IMR-90 (cell line): Measurements from ENCODE around the gene UMODL1. TPM values are rescaled to one million over a fixed set of nuclear protein-coding genes. Genes with fewer than 3 reads are reported as not detected.

Experiments
- ATAC-seq: fragments of 200-7000 bp; cut with Tn5 transposase; 2 replicates; pipeline ENCODE4 v1.9.1; 2020; ENCODE audit warnings: low read depth, mild to moderate bottlenecking, moderate library complexity
- BruUV-seq: library from RNA; stranded (reverse); fragments of 400-500 nt; replicated peaks from 2 replicates; lab custom pipeline; 2021; lab: Mats Ljungman, UMichigan
- CTCF ChIA-PET: fragments of 300-600 bp; formaldehyde crosslinking; extraction: SDS; loops from one replicate; lab custom pipeline; 2021; ENCODE audit warnings: antibody characterized with exemption; lab: Yijun Ruan, JAX
- POLR2A ChIA-PET: fragments of 300-600 bp; sonication (Branson Sonifier 250); formaldehyde crosslinking; loops from one replicate; lab custom pipeline; 2022; ENCODE audit warnings: antibody characterized with exemption; ENCODE audit not compliant: unreplicated experiment; lab: Charles Lee
- DNase-seq: peaks from one replicate; pipeline ENCODE4 v3.0.0; 2013
- H2AFZ ChIP-seq: replicated peaks from 2 replicates; pipeline ENCODE3; 2013; ENCODE audit warnings: low read length, mild to moderate bottlenecking; ENCODE audit not compliant: poor library complexity
- H2AK5ac ChIP-seq: 2 replicates; pipeline ENCODE4 v1.6.1; 2013; ENCODE audit warnings: low read depth, low read length, inconsistent platforms
- H2AK9ac ChIP-seq: replicated peaks from 2 replicates; pipeline ENCODE3; 2013; ENCODE audit warnings: mild to moderate bottlenecking, low read depth, low read length, moderate library complexity; ENCODE audit not compliant: poor library complexity
- H2BK120ac ChIP-seq: 2 replicates; pipeline ENCODE4 v1.6.1; 2013; ENCODE audit warnings: low read depth, low read length, inconsistent platforms
- H2BK15ac ChIP-seq: 3 replicates; pipeline ENCODE4 v1.6.1; 2013; ENCODE audit warnings: low read depth, low read length, inconsistent platforms
- H2BK20ac ChIP-seq: 2 replicates; pipeline ENCODE4 v1.6.1; 2013; ENCODE audit warnings: low read depth, mild to moderate bottlenecking, inconsistent platforms, low read length, moderate library complexity
- H2BK5ac ChIP-seq: 2 replicates; pipeline ENCODE4 v1.6.1; 2013; ENCODE audit warnings: mild to moderate bottlenecking, low read depth, low read length, inconsistent platforms; ENCODE audit not compliant: poor library complexity, severe bottlenecking
- H3K14ac ChIP-seq: replicated peaks from 2 replicates; pipeline ENCODE4 v1.6.1; 2013; ENCODE audit warnings: low read depth, low read length, inconsistent platforms
- H3K18ac ChIP-seq: 2 replicates; pipeline ENCODE4 v1.6.1; 2013; ENCODE audit warnings: low read depth, low read length, control low read depth
- H3K23ac ChIP-seq: 2 replicates; pipeline ENCODE4 v1.6.1; 2013; ENCODE audit warnings: low read depth, low read length, inconsistent platforms
- H3K27ac ChIP-seq: 2 replicates; pipeline ENCODE4 v1.5.1; 2013; ENCODE audit warnings: mild to moderate bottlenecking, control low read depth, low read length; ENCODE audit not compliant: insufficient read depth
- H3K27me3 ChIP-seq: 2 replicates; pipeline ENCODE4 v1.6.1; 2013; ENCODE audit warnings: low read length; ENCODE audit not compliant: control insufficient read depth, insufficient read depth
- H3K36me3 ChIP-seq: 2 replicates; pipeline ENCODE4 v1.6.1; 2013; ENCODE audit warnings: low read length, mixed read lengths; ENCODE audit not compliant: control insufficient read depth, insufficient read depth
- H3K4ac ChIP-seq: 2 replicates; pipeline ENCODE4 v1.6.1; 2013; ENCODE audit warnings: low read depth, low read length, inconsistent platforms
- H3K4me1 ChIP-seq: 2 replicates; pipeline ENCODE4 v1.6.1; 2013; ENCODE audit warnings: low read length, mixed read lengths; ENCODE audit not compliant: control insufficient read depth, insufficient read depth
- H3K4me2 ChIP-seq: 2 replicates; pipeline ENCODE4 v1.6.1; 2013; ENCODE audit warnings: low read depth, mild to moderate bottlenecking, control low read depth, low read length, moderate library complexity
- H3K4me3 ChIP-seq: 2 replicates; pipeline ENCODE4 v1.5.1; 2013; ENCODE audit warnings: low read depth, mild to moderate bottlenecking, control low read depth, low read length, moderate library complexity; ENCODE audit not compliant: insufficient read depth
- H3K56ac ChIP-seq: 2 replicates; pipeline ENCODE4 v1.6.1; 2013; ENCODE audit warnings: low read length, inconsistent platforms; ENCODE audit not compliant: insufficient read depth; ENCODE audit errors: extremely low read depth
- H3K79me1 ChIP-seq, 2 experiments: 2 replicates each; pipeline ENCODE4 v1.6.1; 2013; ENCODE audit warnings: low read length in 2 of 2, inconsistent platforms in 1 of 2, low read depth in 1 of 2
- H3K9ac ChIP-seq: 2 replicates; pipeline ENCODE4 v1.6.1; 2013; ENCODE audit warnings: low read depth, low read length, control low read depth
- H3K9me1 ChIP-seq: 2 replicates; pipeline ENCODE4 v1.6.1; 2013; ENCODE audit warnings: low read length, inconsistent platforms; ENCODE audit not compliant: insufficient read depth
- H3K9me3 ChIP-seq: 2 replicates; pipeline ENCODE4 v1.6.1; 2013; ENCODE audit warnings: low read length; ENCODE audit not compliant: control insufficient read depth, insufficient read depth
- H4K20me1 ChIP-seq: 2 replicates; pipeline ENCODE4 v1.6.1; 2013; ENCODE audit warnings: low read length, inconsistent platforms; ENCODE audit not compliant: insufficient read depth
- H4K5ac ChIP-seq: 2 replicates; pipeline ENCODE4 v1.6.1; 2013; ENCODE audit warnings: mild to moderate bottlenecking, low read depth, low read length, control low read depth
- H4K8ac ChIP-seq, 2 experiments: 2 replicates each; pipeline ENCODE4 v1.6.1; 2013; ENCODE audit warnings: low read depth in 2 of 2, low read length in 2 of 2, control low read depth in 1 of 2, inconsistent platforms in 1 of 2
- H4K91ac ChIP-seq: 2 replicates; pipeline ENCODE4 v1.6.1; 2013; ENCODE audit warnings: low read depth, low read length, inconsistent platforms; ENCODE audit not compliant: insufficient read depth
- CEBPB ChIP-seq: IDR thresholded peaks from 2 replicates; pipeline ENCODE4 v1.6.1; 2012; ENCODE audit warnings: low read depth, low read length, improper control_type of control experiment
- CHD1 ChIP-seq: IDR thresholded peaks from 2 replicates; pipeline ENCODE4 v1.6.1; 2012; ENCODE audit warnings: low read depth, low read length, improper control_type of control experiment
- CTCF ChIP-seq: conservative IDR thresholded peaks from 2 replicates; pipeline ENCODE4 v1.5.1; 2012; ENCODE audit warnings: mild to moderate bottlenecking, low read depth, low read length, improper control_type of control experiment
- NFE2L2 ChIP-seq: fragments of 150-350 bp; IDR thresholded peaks from 2 replicates; pipeline ENCODE4 v1.6.1; 2016; ENCODE audit warnings: low read depth, mild to moderate bottlenecking, low read length
- RAD21 ChIP-seq: IDR thresholded peaks from 2 replicates; pipeline ENCODE4 v1.6.1; 2012; ENCODE audit warnings: low read length, improper control_type of control experiment
- RCOR1 ChIP-seq: IDR thresholded peaks from 2 replicates; pipeline ENCODE4 v1.6.1; 2012; ENCODE audit warnings: mild to moderate bottlenecking, low read length, improper control_type of control experiment; ENCODE audit not compliant: insufficient replicate concordance
- RFX5 ChIP-seq: IDR thresholded peaks from 2 replicates; pipeline ENCODE4 v1.8.0; 2012; ENCODE audit warnings: low read depth, mild to moderate bottlenecking, low read length, moderate library complexity
- USF2 ChIP-seq: fragments of 150-350 bp; IDR thresholded peaks from 2 replicates; pipeline ENCODE4 v1.6.1; 2017; ENCODE audit warnings: mild to moderate bottlenecking, antibody characterized with exemption, low read length, low read depth
- WGBS, 2 experiments: methylation state at CpG; one replicate each; pipeline versions ENCODE4 v1.1.5 to v1.1.7; 2013; ENCODE audit warnings: missing lambda C conversion rate in 2 of 2; ENCODE audit not compliant: insufficient read length in 1 of 2; ENCODE audit errors: extremely low coverage in 2 of 2; 5-methylcytosine and 5-hydroxymethylcytosine counted together
- dilution Hi-C: fragments of 300-500 bp; cut with HindIII; formaldehyde crosslinking; loops from one replicate; pipeline ENCODE4 v1.14.3; 2018; ENCODE audit warnings: low sequenced_read_pairs; ENCODE audit not compliant: unreplicated experiment
- in situ Hi-C: fragments of 300-500 bp; cut with MboI; formaldehyde crosslinking; loops from 3 replicates; pipeline ENCODE4 v1.14.3; 2019; ENCODE audit warnings: low sequenced_read_pairs, inconsistent platforms, mixed read lengths
- intact Hi-C: fragments of 100-400 bp; cut with micrococcal nuclease; formaldehyde crosslinking; loops from 2 replicates; pipeline ENCODE4 v1.10.0; 2022
- polyA plus RNA-seq, 3 experiments: library from polyadenylated mRNA; depleted of rRNA; stranded (reverse); fragments of >200 nt; gene quantifications; 2 replicates each; pipeline ENCODE4 v1.2.3, GENCODE V29; 2012; ENCODE audit warnings: low replicate concordance in 1 of 3
- total RNA-seq: library from RNA; depleted of rRNA; stranded (reverse); fragments of >200 nt; gene quantifications from 2 replicates; pipeline ENCODE4 v1.2.3, GENCODE V29; 2012
- TF ChIP-seq, protein P1 (sequence below): fragments of 150-350 bp; IDR thresholded peaks from 2 replicates; pipeline ENCODE4 v1.6.1; 2016; ENCODE audit warnings: low read depth, mild to moderate bottlenecking, low read length, moderate library complexity, borderline replicate concordance

UMODL1 gene
- total and polyA plus RNA-seq, 2 of the 4 experiments (the other 2 are of a cell fraction): 0.02 TPM; not detected in 1

DNA sequence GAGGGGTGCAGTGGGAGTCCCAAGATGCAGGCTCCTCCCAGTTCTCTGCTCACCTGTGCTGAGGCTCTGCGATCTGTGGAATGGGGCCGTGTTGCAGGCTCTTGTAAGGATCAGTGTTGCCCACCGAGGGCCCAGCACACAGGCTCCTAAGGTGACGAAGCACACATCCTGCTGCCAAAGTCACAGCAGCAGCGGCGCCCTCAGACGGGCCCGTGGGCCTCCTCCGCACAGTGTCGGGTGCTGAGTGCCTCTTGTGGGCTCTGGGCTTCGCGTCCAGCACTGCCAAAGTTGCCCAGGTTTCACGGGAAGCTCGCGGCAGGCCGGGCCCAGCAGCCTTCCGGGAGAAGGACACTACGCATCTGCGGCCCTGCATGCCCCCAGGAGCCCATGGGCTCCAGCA, 75.7 kb downstream of the UMODL1 start:
- in situ Hi-C loops: loop anchor here (10.0 kb wide), 1 partner anchor 428 kb away; no protein-coding TSS in a partner anchor
- dilution Hi-C loops: no loop called here
- intact Hi-C loops: loop anchor here (10.0 kb wide), 2 partner anchors 428 to 668 kb away; no protein-coding TSS in a partner anchor
- WGBS, 2 experiments: 70% methylated on average over 9 of the region's 19 CpGs; no CpG with 5 or more reads in 1 of the 2 experiments
- ATAC-seq (no peak), DNase-seq (no peak)
- H3K4me3 ChIP-seq: no peak overlapping the region
- no peak overlapping the region for H2AK5ac ChIP-seq
- H2BK5ac ChIP-seq: no peak overlapping the region
- H3K79me1 ChIP-seq: no peaks in the 10 kb centered on the region
- ChIA-PET POLR2A (no interaction called here), CTCF (interaction anchor here (1.0 kb wide), 1 partner anchor 112 kb away, joined by 3 read pairs; no protein-coding TSS in a partner anchor)
- H3K27me3 ChIP-seq: peaks cover 38% of the 10 kb centered on the region
- no peaks in the 10 kb centered on the region for H4K20me1 ChIP-seq
- no peaks in the 10 kb centered on the region for H3K9me3 ChIP-seq
- H2BK20ac ChIP-seq: no peak overlapping the region
- no peak overlapping the region for H3K9ac ChIP-seq
- no TSS peak for BruUV-seq
- TF ChIP-seq RCOR1 (no peak), RFX5 (no peak), CTCF (no peak), RAD21 (no peak), NFE2L2 (no peak), CEBPB (no peak), USF2 (no peak), CHD1 (no peak)
- TF ChIP-seq, protein P1, sequence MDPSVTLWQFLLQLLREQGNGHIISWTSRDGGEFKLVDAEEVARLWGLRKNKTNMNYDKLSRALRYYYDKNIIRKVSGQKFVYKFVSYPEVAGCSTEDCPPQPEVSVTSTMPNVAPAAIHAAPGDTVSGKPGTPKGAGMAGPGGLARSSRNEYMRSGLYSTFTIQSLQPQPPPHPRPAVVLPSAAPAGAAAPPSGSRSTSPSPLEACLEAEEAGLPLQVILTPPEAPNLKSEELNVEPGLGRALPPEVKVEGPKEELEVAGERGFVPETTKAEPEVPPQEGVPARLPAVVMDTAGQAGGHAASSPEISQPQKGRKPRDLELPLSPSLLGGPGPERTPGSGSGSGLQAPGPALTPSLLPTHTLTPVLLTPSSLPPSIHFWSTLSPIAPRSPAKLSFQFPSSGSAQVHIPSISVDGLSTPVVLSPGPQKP: no peak
- no peak overlapping the region for H3K18ac ChIP-seq
- H3K14ac ChIP-seq: no peak overlapping the region
- no peak overlapping the region for H2AK9ac ChIP-seq
- no peak overlapping the region for H2AFZ ChIP-seq
- H3K36me3 ChIP-seq: no peaks in the 10 kb centered on the region
- no peaks in the 10 kb centered on the region for H3K9me1 ChIP-seq
- H3K23ac ChIP-seq: no peak overlapping the region
- no peak overlapping the region for H3K27ac ChIP-seq
- no peak overlapping the region for H3K4me2 ChIP-seq
- H2BK15ac ChIP-seq: no peak overlapping the region
- no peak overlapping the region for H2BK120ac ChIP-seq
- no peak overlapping the region for H3K56ac ChIP-seq
- H4K5ac ChIP-seq: no peak overlapping the region
- no peak overlapping the region for H4K8ac ChIP-seq
- H3K4ac ChIP-seq: no peak overlapping the region
- no peak overlapping the region for H4K91ac ChIP-seq
- no peaks in the 10 kb centered on the region for H3K4me1 ChIP-seq
